HG02943 (cell line): ENCODE data around the gene SP8.

Experiments
- ATAC-seq: cut with Tn5 transposase; IDR thresholded peaks from one replicate; pipeline ENCODE4 v1.9.1; 2021; ENCODE audit warnings: mild to moderate bottlenecking, low read depth, moderate library complexity; ENCODE audit not compliant: unreplicated experiment

The SP8 gene

GRCh38 chr7:20776942-20777341 is 9.7 kb downstream of the SP8 start:
- no peak for ATAC-seq

- ATAC-seq = no peak
Observed at GRCh38 chr7:20776214-20776911, 10.3 kb downstream of the SP8 start.

- no peak for ATAC-seq
Observed at GRCh38 chr7:20754001-20754400, 32.7 kb downstream of the SP8 start.

- no peak for ATAC-seq
Observed at GRCh38 chr7:20749906-20750305, 36.8 kb downstream of the SP8 start.

- ATAC-seq = no peak
Observed at GRCh38 chr7:20748853-20749252, 37.8 kb downstream of the SP8 start.

GRCh38 chr7:20747001-20747400 is 39.7 kb downstream of the SP8 start:
- no peak for ATAC-seq

- no peak for ATAC-seq
Observed at GRCh38 chr7:20745702-20746101, 41.0 kb downstream of the SP8 start.

GRCh38 chr7:20744954-20745446 is 41.7 kb downstream of the SP8 start:
- no peak for ATAC-seq

GRCh38 chr7:20742913-20743312 is 43.8 kb downstream of the SP8 start:
- ATAC-seq = peak; percentile 41

- ATAC-seq = peak; percentile 47
Observed at GRCh38 chr7:20741801-20742200, 44.9 kb downstream of the SP8 start.

GRCh38 chr7:20738518-20739481 is 47.9 kb downstream of the SP8 start:
- peak; percentile 19 for ATAC-seq

- ATAC-seq = peak; percentile 74
Observed at GRCh38 chr7:20737840-20738448, 48.7 kb downstream of the SP8 start.

- ATAC-seq = no peak
Observed at GRCh38 chr7:20735346-20736065, 51.2 kb downstream of the SP8 start.
